Natural killer cell (primary cell): ENCODE measurements around the gene TNK1. TPM values are rescaled to one million over a fixed set of nuclear protein-coding genes. Genes with fewer than 3 reads are reported as not detected.

Experiments used
- ATAC-seq, 3 donors: fragments of 150-1000 bp in 2 of 3; fragments of 200-7000 bp in 1 of 3; cut with Tn5 transposase; 1 replicate in 1 of 3; 2 replicates in 2 of 3; pipeline ENCODE4 v1.10.0; 2021; ENCODE audit warnings: mild to moderate bottlenecking in 2 of 3, moderate library complexity in 2 of 3
- DNase-seq, 2 donors: peaks; one replicate each; pipeline versions ENCODE4 v3.0.0 to v3.0.0-alpha.2; 2013 to 2021; ENCODE audit warnings: mixed read lengths in 1 of 2
- H3K27ac ChIP-seq: one replicate; pipeline ENCODE4 v1.5.1; 2013; ENCODE audit warnings: mild to moderate bottlenecking, low read length
- H3K27me3 ChIP-seq: one replicate; pipeline ENCODE4 v1.6.1; 2013; ENCODE audit warnings: low read length; ENCODE audit not compliant: control insufficient read depth, insufficient read depth
- H3K36me3 ChIP-seq: one replicate; pipeline ENCODE4 v1.6.1; 2013; ENCODE audit warnings: low read length; ENCODE audit not compliant: control insufficient read depth, insufficient read depth
- H3K4me1 ChIP-seq: one replicate; pipeline ENCODE4 v1.6.1; 2013; ENCODE audit warnings: low read length; ENCODE audit not compliant: control insufficient read depth, insufficient read depth
- H3K4me3 ChIP-seq: one replicate; pipeline ENCODE4 v1.5.1; 2013; ENCODE audit warnings: low read length
- H3K9me3 ChIP-seq: one replicate; pipeline ENCODE4 v1.6.1; 2013; ENCODE audit warnings: low read length; ENCODE audit not compliant: control insufficient read depth, insufficient read depth
- H3K27ac Mint-ChIP-seq, 2 donors: one replicate each; pipeline ENCODE4 v1.8.0; 2022; ENCODE audit warnings: mild to moderate bottlenecking in 2 of 2, mixed read lengths in 2 of 2, moderate library complexity in 1 of 2
- H3K27me3 Mint-ChIP-seq, 2 donors: one replicate each; pipeline ENCODE4 v1.8.0; 2022; ENCODE audit warnings: low read depth in 2 of 2, mixed read lengths in 2 of 2
- H3K36me3 Mint-ChIP-seq: one replicate; pipeline ENCODE4 v1.8.0; 2022; ENCODE audit warnings: mixed read lengths
- H3K4me1 Mint-ChIP-seq, 2 donors: one replicate each; pipeline ENCODE4 v1.8.0; 2022; ENCODE audit warnings: mixed read lengths in 2 of 2
- H3K4me3 Mint-ChIP-seq: one replicate; pipeline ENCODE4 v1.8.0; 2022; ENCODE audit warnings: mild to moderate bottlenecking, moderate library complexity, mixed read lengths
- H3K9me3 Mint-ChIP-seq, 2 donors: one replicate each; pipeline ENCODE4 v1.8.0; 2022; ENCODE audit warnings: mixed read lengths in 2 of 2
- CTCF ChIP-seq: fragments of 200-600 bp; IDR thresholded peaks from one replicate; pipeline ENCODE4 v1.8.0; 2022; ENCODE audit warnings: antibody characterized with exemption
- WGBS: methylation state at CpG from one replicate; pipeline ENCODE4 v1.1.7; 2013; ENCODE audit warnings: missing lambda C conversion rate; ENCODE audit not compliant: insufficient coverage; 5-methylcytosine and 5-hydroxymethylcytosine counted together
- intact Hi-C: fragments of 100-400 bp; cut with micrococcal nuclease; formaldehyde crosslinking; loops from one replicate; pipeline ENCODE4 v1.14.2; 2022
- total RNA-seq, 4 donors: library from RNA; stranded (reverse); fragments of 120-200 nt in 1 of 4; gene quantifications; one replicate each; pipeline versions ENCODE4 v1.2.3 to v1.2.4, GENCODE V29; 2013 to 2022

The TNK1 gene
- total RNA-seq, 3 donors from 2014 or later (not counting 1 experiment from before 2014, with no cell fraction given) = 0.18 to 1.7 (median 0.73) TPM

GRCh38 chr17:7425756-7426155, 44.9 kb downstream of the TNK1 start:
- H3K27ac Mint-ChIP-seq = no peak overlapping the region

GRCh38 chr17:7426203-7426863, 45.4 kb downstream of the TNK1 start:
- Mint-ChIP-seq H3K4me3 (no peak overlapping the region), H3K4me1 (no peaks in the 10 kb centered on the region), H3K27ac (no peak overlapping the region), H3K36me3 (no peaks in the 10 kb centered on the region), H3K27me3 (no peaks in the 10 kb centered on the region), H3K9me3 (no peaks in the 10 kb centered on the region)
- no peak overlapping the region for H3K4me3 ChIP-seq
- WGBS = 94% methylated on average over 33 of the region's 33 CpGs
- no peaks in the 10 kb centered on the region for H3K36me3 ChIP-seq
- no peak for TF ChIP-seq CTCF
- H3K27me3 ChIP-seq = no peaks in the 10 kb centered on the region
- H3K27ac ChIP-seq = no peak overlapping the region
- no peaks in the 10 kb centered on the region for H3K9me3 ChIP-seq
- intact Hi-C loops = no loop called here
- ATAC-seq = no peak
- DNase-seq = no peak
- no peaks in the 10 kb centered on the region for H3K4me1 ChIP-seq

More at GRCh38 chr17:7425756-7426155, 44.9 kb downstream of the TNK1 start:
- DNase-seq (no peak), ATAC-seq (no peak)
- H3K4me1 ChIP-seq = no peaks in the 10 kb centered on the region
- H3K4me3 Mint-ChIP-seq = no peak overlapping the region
- intact Hi-C loops = no loop called here
- no peak overlapping the region for H3K4me3 ChIP-seq
- no peaks in the 10 kb centered on the region for H3K4me1 Mint-ChIP-seq
- H3K9me3 Mint-ChIP-seq = no peaks in the 10 kb centered on the region
- no peak for TF ChIP-seq CTCF
- WGBS = 92% methylated on average over 8 of the region's 8 CpGs
- no peak overlapping the region for H3K27ac ChIP-seq
- no peaks in the 10 kb centered on the region for H3K27me3 ChIP-seq
- H3K36me3 Mint-ChIP-seq = no peaks in the 10 kb centered on the region
- H3K36me3 ChIP-seq = no peaks in the 10 kb centered on the region
- no peaks in the 10 kb centered on the region for H3K27me3 Mint-ChIP-seq
- H3K9me3 ChIP-seq = no peaks in the 10 kb centered on the region

- Mint-ChIP-seq H3K27ac (no peak overlapping the region), H3K27me3 (no peaks in the 10 kb centered on the region), H3K4me3 (no peak overlapping the region), H3K36me3 (no peaks in the 10 kb centered on the region), H3K4me1 (no peaks in the 10 kb centered on the region), H3K9me3 (no peaks in the 10 kb centered on the region)
- H3K4me1 ChIP-seq = no peaks in the 10 kb centered on the region
- 93% methylated on average over 29 of the region's 29 CpGs for WGBS
- ATAC-seq (no peak), DNase-seq (no peak)
- no peak for TF ChIP-seq CTCF
- H3K27ac ChIP-seq = no peak overlapping the region
- intact Hi-C loops = no loop called here
- no peaks in the 10 kb centered on the region for H3K9me3 ChIP-seq
- no peaks in the 10 kb centered on the region for H3K36me3 ChIP-seq
- no peak overlapping the region for H3K4me3 ChIP-seq
- H3K27me3 ChIP-seq = no peaks in the 10 kb centered on the region
These were observed 46.1 kb downstream of the TNK1 start for GRCh38 chr17:7426896-7427489.

- no peaks in the 10 kb centered on the region for H3K4me1 ChIP-seq
- no peak for TF ChIP-seq CTCF
- Mint-ChIP-seq H3K27me3 (no peaks in the 10 kb centered on the region), H3K36me3 (no peaks in the 10 kb centered on the region), H3K4me3 (no peak overlapping the region), H3K9me3 (no peaks in the 10 kb centered on the region), H3K27ac (no peak overlapping the region), H3K4me1 (no peaks in the 10 kb centered on the region)
- no peak overlapping the region for H3K4me3 ChIP-seq
- no peak overlapping the region for H3K27ac ChIP-seq
- no peaks in the 10 kb centered on the region for H3K9me3 ChIP-seq
- DNase-seq (no peak), ATAC-seq (no peak)
- intact Hi-C loops = no loop called here
- H3K27me3 ChIP-seq = no peaks in the 10 kb centered on the region
- no peaks in the 10 kb centered on the region for H3K36me3 ChIP-seq
- WGBS = 96% methylated on average over 7 of the region's 7 CpGs
These were observed 46.7 kb downstream of the TNK1 start for GRCh38 chr17:7427549-7427948.
